ENCODE results near the gene CD300A. TPM values are rescaled to one million over a fixed set of nuclear protein-coding genes. Genes with fewer than 3 reads are reported as not detected.
A peak's percentile ranks its signal among the peaks of the same experiment; 100 is the strongest.

The CD300A gene
- total RNA-seq, 1 donor from 2014 or later, result 0.71 TPM

DNA sequence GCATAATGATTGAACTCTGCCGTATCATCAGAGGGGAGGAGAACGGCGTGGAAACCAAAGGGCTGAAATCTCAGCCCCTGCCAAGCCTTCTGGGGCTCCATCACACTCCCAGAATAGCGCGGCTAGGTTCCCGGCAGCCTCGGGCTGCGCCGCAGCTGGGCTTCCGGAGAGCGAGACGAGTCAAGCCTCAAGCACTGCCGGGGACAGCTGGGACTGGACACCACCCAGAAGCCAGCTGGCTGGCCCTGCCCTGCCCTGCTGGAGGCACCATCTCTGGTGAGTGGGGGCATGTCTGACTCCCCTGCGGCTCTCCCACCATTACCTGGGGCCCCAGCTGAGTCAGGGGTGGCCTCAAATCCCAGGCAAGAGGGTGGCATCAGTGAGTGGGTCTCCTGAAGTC lies 41.8 kb upstream of the CD300A start:
- TF ChIP-seq, protein P1, sequence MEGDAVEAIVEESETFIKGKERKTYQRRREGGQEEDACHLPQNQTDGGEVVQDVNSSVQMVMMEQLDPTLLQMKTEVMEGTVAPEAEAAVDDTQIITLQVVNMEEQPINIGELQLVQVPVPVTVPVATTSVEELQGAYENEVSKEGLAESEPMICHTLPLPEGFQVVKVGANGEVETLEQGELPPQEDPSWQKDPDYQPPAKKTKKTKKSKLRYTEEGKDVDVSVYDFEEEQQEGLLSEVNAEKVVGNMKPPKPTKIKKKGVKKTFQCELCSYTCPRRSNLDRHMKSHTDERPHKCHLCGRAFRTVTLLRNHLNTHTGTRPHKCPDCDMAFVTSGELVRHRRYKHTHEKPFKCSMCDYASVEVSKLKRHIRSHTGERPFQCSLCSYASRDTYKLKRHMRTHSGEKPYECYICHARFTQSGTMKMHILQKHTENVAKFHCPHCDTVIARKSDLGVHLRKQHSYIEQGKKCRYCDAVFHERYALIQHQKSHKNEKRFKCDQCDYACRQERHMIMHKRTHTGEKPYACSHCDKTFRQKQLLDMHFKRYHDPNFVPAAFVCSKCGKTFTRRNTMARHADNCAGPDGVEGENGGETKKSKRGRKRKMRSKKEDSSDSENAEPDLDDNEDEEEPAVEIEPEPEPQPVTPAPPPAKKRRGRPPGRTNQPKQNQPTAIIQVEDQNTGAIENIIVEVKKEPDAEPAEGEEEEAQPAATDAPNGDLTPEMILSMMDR (IDR thresholded peaks at IDR 0.05), result no peak
- Mint-ChIP-seq H3K27ac (no peak overlapping the region), H3K36me3 (ENCODE audit: low read depth) (no peaks in the 10 kb centered on the region), H3K4me1 (no peaks in the 10 kb centered on the region), H3K27me3 (peaks cover 31% of the 10 kb centered on the region), H3K4me3 (no peak overlapping the region), H3K9me3 (peaks cover 3% of the 10 kb centered on the region)
- POLR2A ChIA-PET, result no interaction called here
- intact Hi-C loops (cut with micrococcal nuclease), result no loop called here
- ATAC-seq (ENCODE audit: low read depth) (no peak), DNase-seq (no peak)
- CTCF ChIA-PET, result no interaction called here

DNA sequence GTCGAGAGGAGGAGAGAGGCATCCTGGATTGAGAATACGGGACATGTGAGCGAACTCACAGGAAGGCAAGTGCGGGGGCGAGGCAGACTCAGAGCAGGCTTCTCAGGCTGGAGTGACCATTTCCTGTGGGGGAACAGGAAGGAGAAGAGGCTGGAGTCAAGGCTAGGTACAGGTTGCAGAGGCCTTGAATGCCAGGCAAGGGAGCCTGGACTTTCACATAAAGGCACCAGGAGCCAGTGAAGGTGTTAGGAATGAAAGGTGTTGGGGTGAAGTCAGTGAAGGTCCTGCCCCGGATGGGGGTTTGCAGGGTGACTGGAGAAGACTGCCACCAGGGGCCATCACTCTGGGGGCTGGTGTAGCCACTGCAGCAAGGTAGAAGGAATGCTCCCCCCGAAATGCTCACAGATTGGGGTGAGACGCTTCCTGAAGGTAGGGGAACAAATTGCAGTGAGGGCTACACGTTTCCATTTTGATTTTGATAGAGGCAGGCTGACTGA lies 39.8 kb upstream of the CD300A start:
- ATAC-seq (ENCODE audit: low read depth) (no peak), DNase-seq (no peak)
- intact Hi-C loops (cut with micrococcal nuclease), result no loop called here
- no peak overlapping the region for H3K4me3 Mint-ChIP-seq
- TF ChIP-seq, protein P1 (IDR thresholded peaks at IDR 0.05), result no peak
- peak overlapping the region; percentile 19 for H3K27ac Mint-ChIP-seq
- peaks cover 38% of the 10 kb centered on the region for H3K27me3 Mint-ChIP-seq
- H3K9me3 Mint-ChIP-seq, result peaks cover 3% of the 10 kb centered on the region
- H3K4me1 Mint-ChIP-seq, result peaks cover 16% of the 10 kb centered on the region
- ChIA-PET POLR2A (no interaction called here), CTCF (no interaction called here)
- H3K36me3 Mint-ChIP-seq (ENCODE audit: low read depth), result no peaks in the 10 kb centered on the region

DNA sequence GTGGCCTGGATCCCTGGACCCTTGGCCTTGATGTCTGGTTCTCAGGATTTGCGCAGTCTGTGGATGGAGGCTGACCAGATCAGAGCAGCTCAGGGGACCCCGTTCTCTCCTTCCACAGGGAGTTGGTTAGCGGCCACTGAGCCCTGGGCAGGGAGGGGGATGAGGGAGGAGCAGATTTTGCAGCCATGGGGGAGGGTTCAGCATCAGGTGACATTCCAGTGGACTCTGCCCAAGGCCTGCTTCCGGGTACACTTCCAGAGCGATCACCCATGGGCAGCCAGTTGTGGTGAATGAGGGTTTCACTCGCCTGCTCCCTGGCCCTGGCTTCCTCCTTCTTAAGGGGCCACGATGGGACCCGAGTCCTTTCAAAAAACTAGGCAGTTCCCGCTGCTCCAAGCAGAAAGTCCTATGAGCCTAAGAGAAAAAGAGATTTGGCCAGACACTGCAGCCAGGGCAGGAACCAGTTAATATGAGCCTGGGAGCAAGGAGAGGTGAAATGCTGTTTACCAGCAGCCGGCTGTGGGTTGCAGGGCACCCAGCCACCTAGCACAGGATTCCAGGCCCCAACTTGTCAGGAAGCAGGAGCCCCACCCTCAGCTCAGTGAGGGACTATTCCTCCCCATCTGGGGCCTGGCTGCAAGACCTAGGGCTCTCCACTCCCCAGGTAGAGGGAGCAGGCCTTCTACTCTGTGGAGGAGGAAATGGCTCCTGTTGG lies 39.2 kb upstream of the CD300A start:
- H3K27ac Mint-ChIP-seq, result no peak overlapping the region
- H3K36me3 Mint-ChIP-seq (ENCODE audit: low read depth), result no peaks in the 10 kb centered on the region
- H3K9me3 Mint-ChIP-seq, result peaks cover 3% of the 10 kb centered on the region
- ChIA-PET POLR2A (no interaction called here), CTCF (no interaction called here)
- intact Hi-C loops (cut with micrococcal nuclease), result no loop called here
- peaks cover 21% of the 10 kb centered on the region for H3K4me1 Mint-ChIP-seq
- ATAC-seq (ENCODE audit: low read depth) (no peak), DNase-seq (no peak)
- H3K27me3 Mint-ChIP-seq, result peaks cover 38% of the 10 kb centered on the region
- H3K4me3 Mint-ChIP-seq, result no peak overlapping the region
- TF ChIP-seq, protein P1 (IDR thresholded peaks at IDR 0.05), result no peak

DNA sequence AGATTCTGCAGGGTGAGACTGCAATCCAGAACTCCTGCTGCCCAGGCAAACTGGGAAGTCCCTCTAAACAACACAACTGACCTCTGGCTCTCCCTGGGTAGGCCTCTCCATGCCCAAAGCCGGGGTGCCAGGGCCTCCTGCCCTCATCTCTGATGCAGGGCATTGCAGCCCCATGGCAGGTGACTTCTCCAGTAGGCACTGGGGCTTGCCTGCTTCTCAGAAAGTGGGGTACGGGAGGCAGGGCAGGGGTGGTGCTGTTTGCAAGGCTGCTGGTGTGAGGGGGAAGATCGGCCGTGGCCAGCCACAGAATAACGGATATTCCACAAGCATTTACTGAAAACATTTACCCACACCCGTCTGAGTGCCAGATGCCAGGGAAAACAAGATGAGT lies 38.7 kb upstream of the CD300A start:
- TF ChIP-seq, protein P1 (IDR thresholded peaks at IDR 0.05), result no peak
- ChIA-PET CTCF (no interaction called here), POLR2A (interaction anchor here (1.5 kb wide), 1 partner anchor 10 kb away, joined by 5 read pairs; no protein-coding TSS in a partner anchor)
- Mint-ChIP-seq H3K4me3 (no peak overlapping the region), H3K27me3 (peaks cover 35% of the 10 kb centered on the region), H3K4me1 (peaks cover 21% of the 10 kb centered on the region), H3K27ac (no peak overlapping the region), H3K9me3 (no peaks in the 10 kb centered on the region), H3K36me3 (ENCODE audit: low read depth) (no peaks in the 10 kb centered on the region)
- no peak for ATAC-seq (ENCODE audit: low read depth)
- intact Hi-C loops (cut with micrococcal nuclease), result no loop called here
- no peak for DNase-seq

DNA sequence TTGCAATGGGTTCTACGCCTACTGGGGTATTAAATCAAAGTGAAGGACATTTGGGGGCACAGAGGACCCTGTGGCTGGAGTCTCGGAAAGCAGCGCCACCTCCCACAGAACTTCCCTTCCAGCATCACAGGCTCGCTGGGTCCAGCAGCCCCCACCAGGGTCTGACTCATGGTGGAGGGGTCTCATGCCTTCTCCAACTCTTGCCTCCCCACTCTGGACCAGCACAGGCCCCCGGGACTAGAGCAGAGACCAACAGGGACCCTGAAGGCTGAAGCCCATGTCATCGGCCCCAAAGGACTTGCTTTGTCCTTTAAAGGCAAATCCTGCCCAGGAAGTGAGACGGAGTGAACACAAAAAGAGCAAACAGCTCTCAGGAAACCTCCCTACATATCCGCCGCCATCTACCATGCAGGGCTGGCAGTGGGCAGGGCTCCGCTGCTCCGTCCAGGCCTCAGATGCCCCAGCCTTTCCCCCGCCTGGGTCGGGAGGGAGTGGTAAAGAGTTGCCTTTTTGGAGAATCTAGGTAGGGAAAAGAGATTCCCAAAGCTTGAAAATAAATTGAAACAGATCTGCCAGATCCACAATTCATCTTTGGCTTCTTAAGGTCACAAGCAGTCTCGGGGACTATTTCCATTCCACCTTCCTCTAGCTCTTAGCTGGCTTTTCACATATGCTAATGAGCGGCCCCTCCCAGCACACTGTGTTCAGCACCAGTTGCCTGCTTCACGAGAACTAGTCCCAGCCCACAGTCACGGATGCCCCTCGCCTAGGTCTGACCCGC lies 36.6 kb upstream of the CD300A start:
- Mint-ChIP-seq H3K4me1 (peaks cover 21% of the 10 kb centered on the region), H3K27me3 (peaks cover 43% of the 10 kb centered on the region), H3K27ac (peak overlapping the region; percentile 88), H3K4me3 (peak overlapping the region; percentile 73), H3K9me3 (no peaks in the 10 kb centered on the region), H3K36me3 (ENCODE audit: low read depth) (no peaks in the 10 kb centered on the region)
- DNase-seq (no peak), ATAC-seq (ENCODE audit: low read depth) (peak; percentile 47)
- ChIA-PET CTCF (no interaction called here), POLR2A (interaction anchor here (1.0 to 2.6 kb wide), 5 partner anchors 12 to 50 kb away, joined by 3 to 34 read pairs (median 7); no protein-coding TSS in a partner anchor)
- intact Hi-C loops (cut with micrococcal nuclease), result loop anchor here (1.0 to 10.0 kb wide), 3 partner anchors 12 to 305 kb away; partner anchors contain the start of gene RAB37
- TF ChIP-seq, protein P1 (IDR thresholded peaks at IDR 0.05), result no peak
